ENCODE measurements around the gene FHAD1. TPM values are rescaled to one million over a fixed set of nuclear protein-coding genes. Genes with fewer than 3 reads are reported as not detected.

FHAD1 gene
- total and polyA plus RNA-seq, 2 donors (not counting 3 experiments of a cell fraction or from before 2014, with no cell fraction given): 0.04 to 0.69 TPM

DNA sequence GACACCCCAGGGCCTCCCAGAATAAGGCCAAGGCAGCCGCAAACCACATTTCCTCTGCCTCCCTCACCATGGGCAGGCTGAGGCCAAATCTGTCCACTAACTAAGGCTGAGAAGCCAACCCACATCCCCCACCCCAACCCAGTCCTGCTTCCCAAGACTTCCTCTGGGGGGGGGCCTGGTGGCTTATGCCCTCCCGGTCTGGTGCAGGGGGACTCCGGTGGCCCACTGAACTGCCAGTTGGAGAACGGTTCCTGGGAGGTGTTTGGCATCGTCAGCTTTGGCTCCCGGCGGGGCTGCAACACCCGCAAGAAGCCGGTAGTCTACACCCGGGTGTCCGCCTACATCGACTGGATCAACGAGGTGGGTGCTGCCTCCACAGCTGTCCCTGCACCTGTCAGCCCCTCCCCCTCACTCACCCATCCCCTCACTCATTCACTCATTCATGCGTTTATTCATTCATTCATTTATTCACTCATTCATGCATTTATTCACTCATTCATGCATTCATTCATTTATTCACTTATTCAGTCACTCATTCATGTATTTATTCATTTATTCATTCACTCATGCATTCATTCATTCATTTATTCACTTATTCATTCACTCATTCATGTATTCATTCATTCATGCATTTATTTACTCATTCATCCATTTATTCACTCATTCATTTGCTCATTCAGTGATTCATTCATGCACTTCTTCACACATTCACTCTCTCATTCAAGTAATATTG lies 198.5 kb downstream of the FHAD1 start:
- CTCF ChIA-PET: no interaction called here
- POLR2A ChIA-PET: interaction anchor here (0.5 kb wide), 1 partner anchor 23 kb away, joined by 4 read pairs; no protein-coding TSS in a partner anchor
- dilution Hi-C loops (cut with MboI; ENCODE audit: extremely low pct_ligation_motif_present, low sequenced_read_pairs): no loop called here
- no peaks in the 10 kb centered on the region for H3K36me3 ChIP-seq (ENCODE audit: control insufficient read depth in 2 of 2, extremely low read depth in 1 of 2, insufficient read depth in 2 of 2, low read length in 2 of 2)
- TF ChIP-seq, protein P1, sequence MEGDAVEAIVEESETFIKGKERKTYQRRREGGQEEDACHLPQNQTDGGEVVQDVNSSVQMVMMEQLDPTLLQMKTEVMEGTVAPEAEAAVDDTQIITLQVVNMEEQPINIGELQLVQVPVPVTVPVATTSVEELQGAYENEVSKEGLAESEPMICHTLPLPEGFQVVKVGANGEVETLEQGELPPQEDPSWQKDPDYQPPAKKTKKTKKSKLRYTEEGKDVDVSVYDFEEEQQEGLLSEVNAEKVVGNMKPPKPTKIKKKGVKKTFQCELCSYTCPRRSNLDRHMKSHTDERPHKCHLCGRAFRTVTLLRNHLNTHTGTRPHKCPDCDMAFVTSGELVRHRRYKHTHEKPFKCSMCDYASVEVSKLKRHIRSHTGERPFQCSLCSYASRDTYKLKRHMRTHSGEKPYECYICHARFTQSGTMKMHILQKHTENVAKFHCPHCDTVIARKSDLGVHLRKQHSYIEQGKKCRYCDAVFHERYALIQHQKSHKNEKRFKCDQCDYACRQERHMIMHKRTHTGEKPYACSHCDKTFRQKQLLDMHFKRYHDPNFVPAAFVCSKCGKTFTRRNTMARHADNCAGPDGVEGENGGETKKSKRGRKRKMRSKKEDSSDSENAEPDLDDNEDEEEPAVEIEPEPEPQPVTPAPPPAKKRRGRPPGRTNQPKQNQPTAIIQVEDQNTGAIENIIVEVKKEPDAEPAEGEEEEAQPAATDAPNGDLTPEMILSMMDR (IDR thresholded peaks at IDR 0.05; ENCODE audit: extremely low read depth in 1 of 2, insufficient read depth in 1 of 2, low read depth in 1 of 2, low read length in 2 of 2): no peak
- no peak for TF ChIP-seq JUN (IDR thresholded peaks at IDR 0.05; ENCODE audit: borderline replicate concordance, insufficient read depth, insufficient read length, low read depth)
- TF ChIP-seq FOS (IDR thresholded peaks at IDR 0.05; ENCODE audit: borderline replicate concordance, insufficient read depth, low read length): no peak
- no peak for TF ChIP-seq MYC (IDR thresholded peaks at IDR 0.05; ENCODE audit: low read depth, low read length)
- no peak for TF ChIP-seq POLR2A (IDR thresholded peaks at IDR 0.05; ENCODE audit: low read depth, low read length)
- TF ChIP-seq EZH2 (IDR thresholded peaks at IDR 0.05; ENCODE audit: borderline replicate concordance, low read depth, low read length, severe bottlenecking): no peak
- no peak for TF ChIP-seq POLR2AphosphoS5 (IDR thresholded peaks at IDR 0.05; ENCODE audit: insufficient read depth, low read depth, low read length)
- no peak for TF ChIP-seq GATA2 (IDR thresholded peaks at IDR 0.05; ENCODE audit: insufficient read depth, insufficient read length, low read depth, low read length)
- TF ChIP-seq, protein P2, sequence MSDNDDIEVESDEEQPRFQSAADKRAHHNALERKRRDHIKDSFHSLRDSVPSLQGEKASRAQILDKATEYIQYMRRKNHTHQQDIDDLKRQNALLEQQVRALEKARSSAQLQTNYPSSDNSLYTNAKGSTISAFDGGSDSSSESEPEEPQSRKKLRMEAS (IDR thresholded peaks at IDR 0.05; ENCODE audit: insufficient read depth, insufficient read length): no peak
- H2AFZ ChIP-seq (ENCODE audit: low read depth, low read length): no peak overlapping the region
- H3K27me3 ChIP-seq (ENCODE audit: control insufficient read depth in 2 of 2, insufficient read depth in 2 of 2, low read length in 2 of 2): peaks cover 0 to 2% of the 10 kb centered on the region in 2 experiments
- H3K4me3 ChIP-seq (replicated peaks in 1 of 3; ENCODE audit: insufficient read depth in 1 of 3, low read depth in 1 of 3, low read length in 3 of 3): no peak overlapping the region
- H4K20me1 ChIP-seq (replicated peaks; ENCODE audit: control insufficient read depth, extremely low read depth, insufficient read depth, low read length): no peaks in the 10 kb centered on the region
- H3K27ac ChIP-seq (ENCODE audit: insufficient read depth, low read depth, low read length): no peak overlapping the region
- intact Hi-C loops (cut with micrococcal nuclease): no loop called here
- no peaks in the 10 kb centered on the region for H3K79me2 ChIP-seq (ENCODE audit: control insufficient read depth, insufficient read depth, low read length)
- no peak for FAIRE-seq
- H3K4me1 ChIP-seq (ENCODE audit: control insufficient read depth, extremely low read depth, insufficient read depth, low read length): no peaks in the 10 kb centered on the region
- H3K9ac ChIP-seq (replicated peaks; ENCODE audit: extremely low read depth, insufficient read depth, low read length): no peak overlapping the region
- DNase-seq (ENCODE audit: low read depth, low spot score): no peak
- no peaks in the 10 kb centered on the region for H3K9me1 ChIP-seq (replicated peaks; ENCODE audit: control insufficient read depth, extremely low read depth, insufficient read depth, low read length)
- H3K4me2 ChIP-seq (ENCODE audit: insufficient read depth, low read length): no peak overlapping the region
- BruUV-seq (replicated peaks): no TSS peak
- H3K9me3 ChIP-seq (replicated peaks; ENCODE audit: control insufficient read depth, insufficient read depth, low read length): no peaks in the 10 kb centered on the region

All from endothelial cell of umbilical vein (primary cell).